GM12892 (cell line): Measurements from ENCODE around the gene PALLD. TPM values are rescaled to one million over a fixed set of nuclear protein-coding genes. Genes with fewer than 3 reads are reported as not detected.
A peak's percentile ranks its signal among the peaks of the same experiment; 100 is the strongest.
"Not testable (repeated sequence)": the region's sequence is repeated elsewhere in the genome, so short reads cannot be mapped to it uniquely, and the experiment has no call there.

Experiments used
- DNase-seq: peaks from one replicate; pipeline ENCODE4 v3.0.0; 2011; ENCODE audit not compliant: insufficient read length
- FAIRE-seq: peaks from 2 replicates; lab custom pipeline; 2011; peaks lifted over from hg19 to GRCh38; lab: Jason Lieb, UNC
- POLR2A ChIP-seq: IDR thresholded peaks from 2 replicates; pipeline ENCODE4 v1.6.1; 2011; ENCODE audit warnings: low read depth, low read length, control low read depth
- POLR2AphosphoS5 ChIP-seq: IDR thresholded peaks from 2 replicates; pipeline ENCODE4 v1.6.1; 2011; ENCODE audit warnings: low read depth, low read length, control low read depth
- TAF1 ChIP-seq: IDR thresholded peaks from 2 replicates; pipeline ENCODE4 v1.6.1; 2011; ENCODE audit warnings: low read depth, mild to moderate bottlenecking, control low read depth, low read length, borderline replicate concordance
- polyA plus RNA-seq: library from polyadenylated mRNA; unstranded; fragments of >200 nt; gene quantifications from one replicate; pipeline ENCODE4 v1.2.1, GENCODE V29; 2012; ENCODE audit warnings: missing spikeins, inconsistent platforms; ENCODE audit not compliant: missing spikeins

The PALLD gene
- polyA plus RNA-seq: 1.5 TPM

DNA sequence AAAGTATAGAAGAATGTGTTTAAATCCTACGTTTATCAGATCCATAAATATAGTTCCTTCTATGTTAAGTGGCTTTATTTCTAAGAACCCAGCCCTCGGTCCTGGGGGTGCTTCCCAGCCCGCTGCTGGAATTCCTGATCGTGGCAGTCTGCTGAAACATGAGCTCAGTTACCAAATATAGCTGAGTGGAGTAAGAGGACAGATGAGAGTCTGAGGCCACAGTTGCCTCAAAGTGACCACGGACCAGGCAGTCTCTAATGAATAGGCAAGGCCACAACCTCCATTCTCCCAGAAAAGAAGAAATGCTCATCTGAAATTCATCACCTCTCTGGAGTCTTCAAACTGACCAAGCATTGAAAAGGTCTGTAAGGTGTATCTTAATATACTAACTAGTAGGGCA lies at the start of gene PALLD:
Gene PALLD, plus strand, starts transcription at position 219 of the 400 bp plus-strand sequence.
- FAIRE-seq (no peak), DNase-seq (no peak)
- TF ChIP-seq POLR2AphosphoS5: no peak
- TF ChIP-seq POLR2A: no peak
- no peak for TF ChIP-seq TAF1

DNA sequence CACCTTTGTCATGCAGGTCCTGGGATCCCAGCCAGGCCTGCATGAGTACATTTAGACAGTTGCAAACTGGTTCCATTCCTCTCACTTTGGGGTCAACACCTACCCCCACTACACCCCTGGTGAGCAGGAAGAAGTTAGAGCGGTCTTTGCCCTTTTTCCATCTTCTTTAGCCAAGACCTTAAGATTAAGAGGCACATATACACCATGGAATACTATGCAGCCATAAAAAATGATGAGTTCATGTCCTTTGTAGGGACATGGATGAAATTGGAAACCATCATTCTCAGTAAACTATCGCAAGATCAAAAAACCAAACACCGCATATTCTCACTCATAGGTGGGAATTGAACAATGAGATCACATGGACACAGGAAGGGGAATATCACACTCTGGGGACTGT lies 47.8 kb upstream of the PALLD start:
- not testable (repeated sequence) for DNase-seq, FAIRE-seq

DNA sequence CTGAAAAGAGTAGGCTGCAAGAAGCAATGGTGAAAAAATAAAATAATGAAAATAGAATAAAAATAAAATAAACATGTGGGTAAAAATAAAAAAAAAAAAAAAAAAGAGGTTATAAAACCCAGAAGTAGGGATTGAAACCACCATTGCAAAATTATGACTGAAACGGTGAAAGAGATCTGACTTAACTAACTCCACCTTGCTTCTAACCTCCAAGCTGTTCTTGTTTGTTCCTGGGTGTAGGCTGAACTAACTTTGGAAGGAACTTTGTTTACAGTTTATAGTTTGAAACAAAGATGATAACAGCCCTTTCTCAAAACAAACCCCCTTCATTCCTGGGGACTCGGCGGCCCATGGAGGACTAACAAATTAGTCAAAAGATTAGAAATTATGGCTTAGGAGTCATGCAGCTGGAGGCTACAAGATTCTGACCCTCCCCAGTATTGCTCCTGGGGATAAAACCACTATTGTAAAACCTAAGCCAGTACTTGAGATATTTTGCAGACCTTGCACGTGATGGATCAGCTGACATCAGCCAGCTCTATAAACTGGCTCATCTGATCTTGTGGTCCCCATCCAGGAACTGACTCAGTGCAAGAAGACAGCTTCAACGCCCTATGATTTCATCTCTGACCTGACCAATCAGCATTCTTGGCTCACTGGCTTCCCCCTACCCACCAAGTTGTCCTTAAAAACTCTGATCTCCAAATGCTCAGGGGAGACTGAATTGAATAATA lies 47.0 kb upstream of the PALLD start:
- FAIRE-seq: no peak
- DNase-seq: no peak
- TF ChIP-seq POLR2AphosphoS5 (no peak), TAF1 (no peak), POLR2A (no peak)

DNA sequence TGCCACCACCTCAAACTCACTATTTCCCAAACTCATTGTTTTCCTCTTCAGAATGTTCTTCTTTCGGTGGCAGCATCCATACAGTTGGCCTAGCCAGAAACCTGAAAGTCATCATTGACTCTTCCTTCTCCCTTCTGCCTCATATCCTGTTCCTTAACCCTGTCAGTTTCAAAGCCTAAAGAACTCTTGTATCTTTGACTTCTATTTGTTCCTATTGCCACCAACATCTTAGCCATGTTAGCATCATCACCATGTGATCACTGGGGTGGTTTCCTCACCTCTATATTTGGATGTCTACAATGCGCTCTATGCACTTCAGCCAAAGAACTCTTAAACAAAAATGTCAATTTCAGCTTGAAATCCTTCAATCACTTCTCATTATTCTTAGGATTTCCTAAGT lies 45.5 kb upstream of the PALLD start:
- no peak for TF ChIP-seq POLR2A
- no peak for TF ChIP-seq POLR2AphosphoS5
- no peak for TF ChIP-seq TAF1
- DNase-seq: no peak
- no peak for FAIRE-seq

DNA sequence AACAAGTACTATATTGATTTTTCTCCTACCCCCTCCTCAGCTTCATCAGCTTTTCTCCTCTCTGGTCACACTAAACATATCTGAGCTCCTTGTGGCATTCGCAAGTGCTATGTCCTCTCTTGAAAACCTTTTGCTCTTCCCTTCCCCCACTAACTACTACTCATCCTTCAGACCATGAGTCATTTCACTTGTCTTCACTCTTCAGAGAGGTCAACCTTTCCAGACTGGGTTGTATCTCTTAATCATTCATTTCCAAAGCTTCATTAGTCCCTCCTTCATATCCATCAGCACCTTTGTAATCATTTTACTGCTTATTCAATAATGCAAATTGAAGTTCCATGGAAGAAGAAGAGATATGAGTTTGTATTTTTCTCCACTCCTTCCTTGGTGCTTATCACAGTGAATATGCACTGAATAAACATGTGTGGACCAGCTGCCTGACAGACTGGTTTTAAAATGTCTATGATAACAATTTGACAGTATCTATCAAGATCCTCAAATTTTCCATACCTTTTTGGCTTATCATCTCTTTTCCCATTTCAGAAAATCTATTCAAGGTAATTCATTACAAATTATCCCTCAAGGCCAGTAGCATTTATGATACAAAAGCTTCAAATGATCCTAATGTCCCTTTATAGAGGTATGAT lies 45.0 kb upstream of the PALLD start:
- DNase-seq: no peak
- TF ChIP-seq POLR2AphosphoS5 (no peak), TAF1 (no peak), POLR2A (no peak)
- peak; percentile 36 for FAIRE-seq

DNA sequence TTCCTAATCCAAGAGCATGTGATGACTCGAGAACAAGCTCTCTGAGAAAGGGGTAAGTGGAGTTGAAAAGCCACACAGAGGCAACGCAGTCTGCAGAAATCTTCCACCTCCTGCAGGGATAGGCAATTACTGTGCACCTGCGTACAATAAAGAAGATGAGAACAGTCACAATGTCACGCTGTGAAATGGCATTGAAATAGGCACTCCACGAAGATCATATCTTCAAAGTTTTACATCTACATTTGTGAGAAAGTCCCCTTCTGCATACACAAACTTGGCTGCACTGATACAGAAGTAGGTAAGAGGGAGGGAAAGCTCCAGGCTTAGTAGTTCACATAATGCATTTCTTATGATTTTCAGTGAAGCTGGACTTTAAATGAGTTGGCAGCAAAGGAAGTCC lies 43.7 kb upstream of the PALLD start:
- DNase-seq: no peak
- TF ChIP-seq TAF1: no peak
- TF ChIP-seq POLR2AphosphoS5: no peak
- no peak for TF ChIP-seq POLR2A
- FAIRE-seq: no peak

DNA sequence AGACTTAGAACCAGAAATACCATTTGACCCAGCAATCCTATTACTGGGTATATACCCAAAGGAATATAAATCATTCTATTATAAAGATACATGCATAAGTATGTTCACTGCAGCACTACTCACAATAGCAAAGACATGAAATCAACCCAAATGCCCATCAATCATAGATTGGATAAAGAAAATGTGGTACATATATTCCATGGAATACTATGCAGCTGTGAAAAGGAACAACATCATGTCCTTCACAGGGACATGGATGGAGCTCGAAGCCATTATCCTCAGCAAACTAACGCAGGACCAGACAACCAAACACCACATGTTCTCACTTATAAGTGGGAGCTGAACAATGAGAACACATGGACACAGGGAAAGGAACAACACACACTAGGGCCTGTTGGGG lies 38.6 kb upstream of the PALLD start:
- not testable (repeated sequence) for FAIRE-seq, DNase-seq

DNA sequence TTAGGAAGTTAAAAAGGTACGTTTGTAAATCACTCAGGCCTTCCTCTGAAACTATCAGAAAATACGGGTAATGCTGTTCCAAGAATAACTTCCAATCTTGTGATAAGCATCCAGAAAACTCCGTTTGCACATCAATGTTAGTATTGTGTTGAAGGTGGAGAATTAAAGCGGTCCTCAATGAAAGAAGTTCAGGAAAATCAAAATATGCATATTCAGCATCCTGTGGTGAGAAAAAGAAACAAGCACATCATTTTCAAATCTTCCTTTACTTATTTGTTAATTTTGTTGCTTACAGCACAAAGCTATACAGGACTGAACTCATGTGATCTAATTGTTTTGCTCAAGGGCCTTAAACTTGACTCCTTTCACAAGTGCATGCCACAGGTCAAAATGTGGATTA lies 35.0 kb upstream of the PALLD start:
- FAIRE-seq: no peak
- TF ChIP-seq TAF1 (no peak), POLR2AphosphoS5 (no peak), POLR2A (no peak)
- DNase-seq: no peak

DNA sequence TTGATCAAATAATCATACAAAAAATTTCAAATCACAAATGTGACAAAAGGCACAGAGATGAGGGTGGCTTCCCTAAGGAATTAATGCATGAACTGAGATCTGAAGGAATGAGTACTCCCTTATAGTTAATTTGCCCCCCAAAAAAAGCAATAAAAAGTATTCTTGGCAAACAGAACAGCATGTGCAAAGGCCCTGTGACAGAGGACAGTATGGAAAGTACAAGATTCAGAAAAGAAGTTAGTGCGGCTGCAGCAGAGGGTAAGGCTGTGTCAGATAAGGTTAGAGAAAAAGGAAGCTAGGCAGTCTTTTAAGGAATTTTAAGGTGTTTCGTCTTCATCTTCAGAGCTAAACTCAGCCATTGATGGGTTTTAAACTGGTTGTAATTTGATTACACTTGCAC lies 23.9 kb upstream of the PALLD start:
- FAIRE-seq: no peak
- TF ChIP-seq POLR2A (no peak), TAF1 (no peak), POLR2AphosphoS5 (no peak)
- no peak for DNase-seq

DNA sequence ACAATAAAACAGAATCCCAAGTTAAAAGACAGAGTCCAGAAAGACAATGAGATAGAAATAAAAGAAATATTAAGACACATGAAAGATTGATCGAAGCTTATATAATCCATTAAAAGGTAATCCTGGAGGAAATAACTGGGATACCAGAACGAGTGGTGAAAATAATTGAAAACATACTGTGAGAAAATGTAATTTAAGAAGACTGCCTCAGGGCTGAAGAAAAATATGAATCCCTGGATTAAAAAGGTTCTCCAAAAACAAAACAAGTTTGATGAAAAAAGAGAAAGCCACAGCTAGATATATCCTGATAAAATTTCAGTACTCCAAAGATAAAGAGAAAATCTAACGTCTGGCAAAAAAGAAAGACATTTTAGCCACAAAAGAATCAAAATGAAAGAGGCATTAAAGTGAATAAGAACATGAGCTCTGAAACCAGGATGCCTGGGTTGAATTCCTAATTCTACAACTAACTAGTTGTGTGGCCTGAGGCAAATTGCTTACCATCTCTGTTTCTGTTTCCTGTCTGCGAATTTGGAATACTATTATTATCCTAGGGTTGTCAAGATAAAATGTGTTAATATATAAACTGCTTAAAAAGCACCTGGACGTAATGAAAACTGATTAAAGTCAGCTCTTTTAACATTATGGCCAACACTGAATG lies 22.1 kb upstream of the PALLD start:
- FAIRE-seq: no peak
- DNase-seq: no peak

DNA sequence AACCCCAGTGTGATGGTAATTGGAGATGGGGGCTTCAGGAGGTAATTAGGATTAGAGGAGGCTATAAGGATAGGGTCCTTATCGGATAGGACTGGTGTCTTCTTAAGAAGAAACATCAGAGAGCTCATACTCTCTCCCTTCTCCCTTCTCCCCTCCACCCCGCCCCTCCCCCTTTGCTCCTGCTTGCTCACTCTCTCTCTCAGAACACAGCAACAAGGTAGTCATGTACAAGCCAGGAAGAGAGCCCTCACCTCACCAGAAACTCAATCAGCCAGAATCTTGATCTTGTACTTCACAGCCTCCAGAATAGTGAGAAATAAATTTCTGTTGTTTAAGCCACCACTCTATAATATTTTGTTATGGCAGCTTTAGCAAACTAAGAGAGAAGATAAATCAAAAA lies 21.1 kb upstream of the PALLD start:
- TF ChIP-seq POLR2AphosphoS5 (no peak), TAF1 (no peak), POLR2A (no peak)
- DNase-seq (no peak), FAIRE-seq (peak; percentile 69)

More for the DNA sequence above, 22.1 kb upstream of the PALLD start:
- TF ChIP-seq POLR2AphosphoS5 (no peak), TAF1 (no peak), POLR2A (no peak)

DNA sequence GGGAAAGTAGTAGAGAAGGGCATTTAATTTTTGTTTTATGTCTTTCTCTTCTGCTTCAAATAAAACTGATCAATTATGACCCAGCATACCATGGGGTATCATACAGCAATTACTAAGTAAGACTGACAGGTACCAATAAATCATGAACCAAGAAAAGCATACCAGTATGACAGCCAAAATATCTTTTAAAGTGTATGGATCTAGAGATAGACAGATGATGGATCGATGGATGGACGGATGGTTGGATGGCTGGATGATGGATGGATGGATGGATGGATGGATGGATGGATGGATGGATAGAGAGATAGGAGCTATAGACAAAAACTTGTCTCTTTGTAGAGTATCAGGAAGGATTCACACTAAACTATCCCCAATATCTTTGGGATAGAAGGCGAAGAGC lies 18.0 kb upstream of the PALLD start:
- no peak for FAIRE-seq
- no peak for TF ChIP-seq POLR2A
- TF ChIP-seq TAF1: no peak
- TF ChIP-seq POLR2AphosphoS5: no peak
- no peak for DNase-seq
